Subcutaneous abdominal adipose tissue (tissue), 5 donors: ENCODE results near the gene ADAMTS2.

Experiments used
- H3K27ac ChIP-seq: one replicate; pipeline ENCODE4 v1.7.0; 2013; ENCODE audit warnings: low read depth, mild to moderate bottlenecking, inconsistent platforms, low read length, moderate library complexity
- H3K27me3 ChIP-seq, 5 donors: one replicate each; pipeline ENCODE4 v1.7.0; 2013; ENCODE audit warnings: low read length in 5 of 5, inconsistent platforms in 1 of 5; ENCODE audit not compliant: control insufficient read depth in 5 of 5, insufficient read depth in 4 of 5
- H3K36me3 ChIP-seq, 5 donors: one replicate each; pipeline ENCODE4 v1.7.0; 2013; ENCODE audit warnings: low read length in 5 of 5; ENCODE audit not compliant: control insufficient read depth in 5 of 5, insufficient read depth in 5 of 5
- H3K4me1 ChIP-seq, 5 donors: one replicate each; pipeline ENCODE4 v1.7.0; 2013; ENCODE audit warnings: low read length in 5 of 5, mild to moderate bottlenecking in 3 of 5, moderate library complexity in 1 of 5; ENCODE audit not compliant: control insufficient read depth in 5 of 5, insufficient read depth in 5 of 5
- H3K4me3 ChIP-seq, 5 donors: one replicate each; pipeline ENCODE4 v1.7.0; 2013; ENCODE audit warnings: low read length in 5 of 5, low read depth in 1 of 5
- H3K9ac ChIP-seq, 5 donors: one replicate each; pipeline ENCODE4 v1.7.0; 2013; ENCODE audit warnings: low read length in 5 of 5, mild to moderate bottlenecking in 4 of 5, moderate library complexity in 3 of 5
- H3K9me3 ChIP-seq, 5 donors: one replicate each; pipeline ENCODE4 v1.7.0; 2013; ENCODE audit warnings: low read length in 5 of 5; ENCODE audit not compliant: control insufficient read depth in 5 of 5
- donor health status: healthy.
- donor health status: healthy.
- donor health status: healthy.
- donor health status: healthy.
- donor health status: healthy.

The ADAMTS2 gene

DNA sequence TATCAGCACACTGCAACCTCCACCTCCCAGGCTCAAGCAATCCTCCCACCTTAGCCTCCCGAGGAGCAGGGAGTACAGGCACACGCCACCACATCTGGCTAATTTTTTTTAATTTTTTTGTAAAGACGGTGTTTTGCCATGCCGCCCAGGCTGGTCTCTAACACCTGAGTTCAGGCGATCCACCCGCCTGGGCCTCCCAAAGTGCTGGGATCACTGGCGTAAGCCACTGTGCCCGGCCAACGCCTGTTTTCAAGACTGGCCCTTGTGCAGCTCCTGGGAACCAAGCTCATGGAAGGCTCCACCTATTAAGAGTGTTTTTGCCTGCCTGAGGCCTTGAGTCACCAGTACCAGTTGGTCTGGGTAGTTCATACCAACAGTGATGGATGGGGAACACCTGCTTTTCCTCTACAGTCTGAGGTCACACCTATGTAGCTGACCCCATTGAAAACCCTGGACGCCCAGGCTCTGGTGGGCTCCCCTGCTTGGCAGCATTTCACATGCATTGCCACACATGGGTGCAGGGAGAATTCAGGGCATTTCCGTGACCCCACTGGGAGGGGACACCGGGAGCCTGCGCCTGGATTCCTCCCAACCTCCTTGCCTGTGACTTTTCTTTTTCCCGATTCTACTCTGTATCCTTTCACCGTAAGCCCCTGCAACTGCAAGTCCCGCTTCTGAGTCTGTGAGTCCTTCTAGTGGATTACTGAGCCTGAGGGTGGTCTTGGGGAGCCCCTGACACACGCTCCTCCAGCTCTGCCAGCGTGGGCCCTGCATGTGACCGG is 221.6 kb downstream of the ADAMTS2 start:
- H3K9ac ChIP-seq, result no peak overlapping the region
- no peak overlapping the region for H3K4me3 ChIP-seq
- no peak overlapping the region for H3K27ac ChIP-seq
- H3K4me1 ChIP-seq, result no peaks in the 10 kb centered on the region
- peaks cover 0 to 9% (median 0%) of the 10 kb centered on the region in 5 donors for H3K9me3 ChIP-seq
- H3K27me3 ChIP-seq, result no peaks in the 10 kb centered on the region
- peaks cover 0 to 80% (median 63%) of the 10 kb centered on the region in 5 donors for H3K36me3 ChIP-seq

DNA sequence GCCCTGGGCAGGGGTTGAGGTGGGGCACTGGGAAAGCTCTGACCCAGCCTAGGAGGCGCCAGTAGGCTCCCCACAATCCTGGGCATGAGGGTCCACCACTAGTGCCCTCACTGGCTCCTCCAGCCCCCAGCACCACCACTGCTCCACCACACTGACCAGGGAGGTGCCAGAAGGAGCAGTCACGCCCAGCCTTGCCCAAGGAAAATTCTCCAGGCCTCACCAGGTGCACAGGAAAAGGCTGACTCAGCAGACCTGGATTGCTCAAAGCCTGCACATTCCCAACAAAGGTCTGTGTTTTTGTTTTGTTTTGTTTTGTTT is 222.2 kb downstream of the ADAMTS2 start:
- peaks cover 0 to 10% (median 0%) of the 10 kb centered on the region in 5 donors for H3K9me3 ChIP-seq

DNA sequence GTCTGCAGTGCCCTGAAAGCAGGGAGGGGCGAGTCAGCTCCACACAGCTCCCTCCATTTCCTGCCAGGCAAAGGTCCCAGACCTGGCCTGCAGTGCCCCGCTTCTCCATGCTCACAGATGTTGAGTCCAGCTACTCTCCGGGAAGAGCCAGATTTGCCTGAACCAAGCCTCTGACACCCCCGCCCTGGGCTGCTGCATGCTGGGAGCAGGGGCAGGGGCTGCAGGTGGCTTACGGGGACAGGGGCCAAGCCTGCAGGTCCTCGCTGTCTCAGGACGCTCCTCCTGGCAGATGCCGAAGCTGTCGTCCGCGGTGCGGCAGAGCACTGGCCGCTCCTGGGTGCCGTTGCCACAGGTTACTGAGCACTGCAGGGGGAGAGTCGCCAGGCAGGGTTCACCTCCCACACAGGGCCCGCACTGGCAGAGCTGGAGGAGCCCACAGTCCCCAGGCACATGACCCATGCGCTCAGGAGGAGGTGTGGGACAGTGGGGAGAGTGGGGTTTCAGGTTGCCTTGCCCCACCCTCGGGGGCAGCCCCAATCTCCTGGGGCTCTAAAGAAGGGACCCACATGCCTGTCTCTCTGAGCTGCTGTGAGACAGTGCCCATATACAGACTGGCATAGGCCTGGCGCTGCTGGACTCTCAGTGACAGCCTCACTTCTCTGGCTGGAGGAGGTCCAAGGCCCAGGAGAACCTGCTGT is 222.7 kb downstream of the ADAMTS2 start:
- H3K9me3 ChIP-seq, result peaks cover 0 to 10% (median 0%) of the 10 kb centered on the region in 5 donors
- H3K9ac ChIP-seq, result no peak overlapping the region
- H3K4me3 ChIP-seq, result no peak overlapping the region
- no peaks in the 10 kb centered on the region for H3K4me1 ChIP-seq
- peaks cover 0 to 76% (median 55%) of the 10 kb centered on the region in 5 donors for H3K36me3 ChIP-seq
- H3K27me3 ChIP-seq, result no peaks in the 10 kb centered on the region
- H3K27ac ChIP-seq, result no peak overlapping the region

More for the DNA sequence above, 222.2 kb downstream of the ADAMTS2 start:
- Histone ChIP-seq H3K9ac (no peak overlapping the region), H3K27me3 (no peaks in the 10 kb centered on the region), H3K4me1 (no peaks in the 10 kb centered on the region), H3K4me3 (no peak overlapping the region), H3K27ac (no peak overlapping the region), H3K36me3 (peaks cover 0 to 77% (median 60%) of the 10 kb centered on the region in 5 donors)

DNA sequence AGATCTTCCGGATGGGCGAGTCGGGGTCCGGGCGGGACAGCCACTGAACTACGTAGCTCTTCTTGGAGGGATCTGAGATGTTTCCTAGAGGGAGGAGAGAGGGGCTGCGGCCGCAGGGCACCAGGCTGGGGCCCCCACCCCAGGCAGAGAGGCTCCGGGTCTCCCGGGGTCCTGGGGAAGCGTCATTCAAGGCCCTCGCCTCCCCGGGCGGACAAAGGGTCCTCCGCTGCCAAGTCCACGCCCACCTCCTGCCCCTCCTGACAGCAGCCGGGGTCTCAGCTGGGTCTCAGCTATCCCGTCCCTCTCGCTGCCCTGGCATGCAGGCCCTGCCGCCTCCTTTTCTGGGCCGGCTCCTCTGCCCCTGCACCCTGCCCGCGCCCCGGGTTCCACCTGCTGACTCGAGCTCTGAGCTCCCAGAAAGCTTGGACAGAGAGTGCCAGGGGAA is 223.6 kb downstream of the ADAMTS2 start:
- no peaks in the 10 kb centered on the region for H3K27me3 ChIP-seq
- peaks cover 0 to 10% (median 0%) of the 10 kb centered on the region in 5 donors for H3K9me3 ChIP-seq
- H3K9ac ChIP-seq, result no peak overlapping the region
- no peak overlapping the region for H3K4me3 ChIP-seq
- no peaks in the 10 kb centered on the region for H3K4me1 ChIP-seq
- H3K36me3 ChIP-seq, result peaks cover 0 to 67% (median 47%) of the 10 kb centered on the region in 5 donors
- H3K27ac ChIP-seq, result no peak overlapping the region

DNA sequence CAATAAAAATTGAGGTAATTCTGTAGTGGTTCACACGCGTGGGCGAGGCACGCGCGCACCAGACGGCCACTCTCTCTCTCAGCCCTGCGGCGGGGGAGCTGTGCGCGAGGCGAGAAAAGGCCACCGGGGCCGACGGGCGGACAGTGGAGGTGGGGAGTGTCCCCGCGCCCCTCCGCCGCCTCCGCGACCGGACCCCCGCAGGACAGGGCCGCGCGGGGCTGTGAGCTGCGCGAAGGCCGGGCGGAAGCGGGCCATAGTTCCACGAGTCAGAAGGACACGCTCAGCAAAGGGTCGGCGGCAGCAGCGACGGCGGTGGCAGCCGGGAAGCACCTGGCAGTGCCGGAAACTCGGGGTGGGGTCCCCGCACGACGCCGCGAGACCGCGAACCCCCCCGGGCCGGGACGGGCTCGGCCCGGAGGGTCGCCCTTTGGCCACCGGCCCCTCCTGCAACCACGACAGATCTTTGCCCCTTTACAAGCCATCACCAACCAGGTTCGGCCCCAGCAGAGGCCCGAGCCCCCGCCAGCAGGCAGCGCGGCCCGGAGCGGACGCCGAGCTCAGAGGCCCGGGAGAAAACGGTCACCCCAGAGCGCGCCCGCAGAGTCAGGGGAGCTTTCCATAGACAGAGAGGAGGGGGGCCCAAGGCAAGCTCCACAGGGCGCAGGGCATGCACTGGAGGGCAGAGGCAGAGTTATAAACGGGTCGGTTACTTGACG is 224.2 kb downstream of the ADAMTS2 start:
- H3K4me1 ChIP-seq, result no peaks in the 10 kb centered on the region
- H3K36me3 ChIP-seq, result peaks cover 0 to 61% (median 47%) of the 10 kb centered on the region in 5 donors
- no peak overlapping the region for H3K4me3 ChIP-seq
- peaks cover 0 to 14% (median 0%) of the 10 kb centered on the region in 5 donors for H3K9me3 ChIP-seq
- H3K27ac ChIP-seq, result no peak overlapping the region
- no peaks in the 10 kb centered on the region for H3K27me3 ChIP-seq
- H3K9ac ChIP-seq, result no peak overlapping the region

DNA sequence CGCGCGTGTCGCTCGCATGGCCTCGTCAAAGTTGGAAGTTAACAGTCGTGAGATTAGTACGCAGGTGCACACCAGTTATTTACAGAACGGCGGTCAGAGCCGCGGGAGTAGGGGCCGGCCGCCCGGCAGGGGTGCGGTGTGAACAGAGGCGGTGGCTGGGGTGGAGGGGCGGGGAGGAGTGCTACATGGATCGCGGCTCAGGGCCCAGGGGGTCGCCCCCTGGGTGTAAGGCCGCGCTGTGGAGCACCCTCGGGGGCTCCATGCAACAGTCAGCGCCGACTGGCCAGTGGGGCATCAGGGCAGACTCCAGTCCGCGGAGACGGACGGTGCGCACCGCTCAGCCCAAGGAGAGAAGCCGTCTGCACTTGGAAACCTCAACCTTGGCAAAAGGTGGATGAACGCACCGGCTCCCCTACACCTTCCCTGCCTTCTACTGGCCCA is 224.8 kb downstream of the ADAMTS2 start:
- H3K36me3 ChIP-seq, result peaks cover 0 to 56% (median 44%) of the 10 kb centered on the region in 5 donors
- H3K27ac ChIP-seq, result no peak overlapping the region
- H3K4me3 ChIP-seq, result no peak overlapping the region
- H3K27me3 ChIP-seq, result no peaks in the 10 kb centered on the region
- no peaks in the 10 kb centered on the region for H3K4me1 ChIP-seq
- H3K9me3 ChIP-seq, result peaks cover 0 to 20% (median 3%) of the 10 kb centered on the region in 5 donors
- H3K9ac ChIP-seq, result no peak overlapping the region

DNA sequence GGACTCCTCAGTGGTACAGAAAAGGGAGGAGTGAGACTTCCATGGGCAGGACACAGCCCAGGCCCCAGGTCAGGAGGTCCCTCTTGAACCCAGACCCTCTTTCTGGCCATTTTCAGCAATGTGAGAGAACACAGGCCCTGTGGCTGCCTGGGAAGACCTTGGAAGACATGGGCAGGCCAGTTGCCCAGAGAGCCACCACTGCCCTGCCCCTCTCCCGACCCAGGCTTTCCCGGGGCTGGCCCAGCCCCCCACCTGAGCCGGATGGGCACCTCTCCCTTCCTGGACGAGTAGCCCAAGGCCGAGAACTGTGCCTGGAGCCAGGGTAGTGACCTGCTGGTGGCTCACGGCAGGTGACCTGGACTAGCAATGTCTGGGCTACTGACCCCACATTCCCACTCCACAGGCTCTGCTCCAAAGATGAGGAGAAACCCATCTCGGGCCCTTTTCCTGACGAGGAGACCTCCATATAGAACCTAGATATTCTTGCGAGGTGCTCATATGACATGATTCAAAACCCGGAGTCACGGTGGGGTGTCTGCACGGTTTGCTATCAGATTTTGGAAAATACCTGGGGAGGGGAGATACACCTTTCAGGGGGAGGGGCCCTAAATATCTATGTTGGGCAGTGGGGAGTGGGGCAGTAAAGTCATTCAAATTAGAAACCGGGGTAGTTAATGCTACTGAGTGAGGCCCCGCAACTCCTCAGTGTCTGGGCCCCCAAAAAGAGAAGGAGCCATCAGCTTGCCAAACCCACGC is 225.7 kb downstream of the ADAMTS2 start:
- peaks cover 7 to 28% (median 8%) of the 10 kb centered on the region in 5 donors for H3K9me3 ChIP-seq
- no peak overlapping the region for H3K9ac ChIP-seq
- peaks cover 0 to 56% (median 40%) of the 10 kb centered on the region in 5 donors for H3K36me3 ChIP-seq
- no peaks in the 10 kb centered on the region for H3K4me1 ChIP-seq
- H3K4me3 ChIP-seq, result no peak overlapping the region
- no peak overlapping the region for H3K27ac ChIP-seq
- no peaks in the 10 kb centered on the region for H3K27me3 ChIP-seq

DNA sequence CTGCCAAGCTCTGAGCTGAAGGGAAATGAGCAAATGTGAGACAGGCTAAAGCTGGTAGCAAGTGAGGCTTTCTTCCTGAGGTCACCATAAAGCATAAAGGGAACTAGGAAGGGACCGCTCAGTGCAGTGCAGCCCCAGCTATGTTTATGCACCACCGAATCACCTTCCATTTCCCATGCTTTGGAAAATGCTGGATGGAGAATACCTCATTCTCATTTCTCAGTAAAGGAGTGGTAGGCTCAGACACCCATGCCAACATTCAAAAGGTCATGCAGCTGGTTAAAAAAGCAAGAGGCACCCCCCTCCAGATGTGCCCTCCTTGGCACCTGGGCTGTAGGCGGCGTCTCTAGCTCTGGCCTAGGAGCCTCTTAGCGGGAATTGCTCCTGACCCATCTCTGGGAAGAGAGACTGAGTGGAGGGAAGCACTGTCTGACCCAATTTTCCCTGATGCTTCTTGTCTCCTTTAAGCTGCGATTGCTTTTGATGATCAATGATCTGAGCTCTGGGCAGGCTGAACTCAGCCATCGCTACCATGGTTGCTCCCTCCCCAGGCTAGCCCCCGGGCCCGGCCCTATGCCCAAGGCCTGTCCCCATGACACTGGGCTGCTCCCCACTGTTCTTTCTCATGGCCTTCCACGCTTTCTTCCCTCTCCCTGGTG is 226.4 kb downstream of the ADAMTS2 start:
- H3K27ac ChIP-seq, result no peak overlapping the region

DNA sequence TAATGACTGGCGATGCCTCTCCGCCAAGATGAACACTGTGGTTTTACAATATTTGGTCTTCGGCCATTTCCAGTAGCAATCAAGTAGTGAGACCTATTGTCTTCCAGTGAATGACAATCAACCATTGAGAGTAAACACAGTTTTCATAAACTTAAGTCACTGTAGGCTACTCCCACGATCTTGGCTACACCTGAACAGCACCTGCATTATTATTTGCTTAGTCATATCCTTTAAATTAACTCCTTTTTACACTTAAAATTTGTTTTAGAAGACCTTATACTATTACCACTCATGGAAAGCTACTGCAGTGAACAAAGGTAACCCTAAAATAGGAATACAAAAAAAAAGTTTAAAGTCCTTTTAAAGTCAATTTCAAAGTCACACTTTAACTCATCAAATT is 226.9 kb downstream of the ADAMTS2 start:
- Histone ChIP-seq H3K4me3 (no peak overlapping the region), H3K27me3 (no peaks in the 10 kb centered on the region), H3K36me3 (peaks cover 0 to 56% (median 42%) of the 10 kb centered on the region in 5 donors), H3K9me3 (peaks cover 8 to 39% (median 15%) of the 10 kb centered on the region in 5 donors), H3K4me1 (no peaks in the 10 kb centered on the region), H3K9ac (no peak overlapping the region), H3K27ac (no peak overlapping the region)

More for the DNA sequence above, 226.4 kb downstream of the ADAMTS2 start:
- Histone ChIP-seq H3K4me3 (no peak overlapping the region), H3K27me3 (no peaks in the 10 kb centered on the region), H3K9ac (no peak overlapping the region), H3K4me1 (no peaks in the 10 kb centered on the region), H3K9me3 (peaks cover 8 to 33% (median 12%) of the 10 kb centered on the region in 5 donors), H3K36me3 (peaks cover 0 to 56% (median 42%) of the 10 kb centered on the region in 5 donors)
